ENCODE measurements around the gene RIBC2. TPM values are rescaled to one million over a fixed set of nuclear protein-coding genes. Genes with fewer than 3 reads are reported as not detected.
A peak's percentile ranks its signal among the peaks of the same experiment; 100 is the strongest.

The RIBC2 gene
- total and polyA plus RNA-seq, 3 experiments from 2014 or later: 0.47 to 10.4 (median 9.6) TPM

DNA sequence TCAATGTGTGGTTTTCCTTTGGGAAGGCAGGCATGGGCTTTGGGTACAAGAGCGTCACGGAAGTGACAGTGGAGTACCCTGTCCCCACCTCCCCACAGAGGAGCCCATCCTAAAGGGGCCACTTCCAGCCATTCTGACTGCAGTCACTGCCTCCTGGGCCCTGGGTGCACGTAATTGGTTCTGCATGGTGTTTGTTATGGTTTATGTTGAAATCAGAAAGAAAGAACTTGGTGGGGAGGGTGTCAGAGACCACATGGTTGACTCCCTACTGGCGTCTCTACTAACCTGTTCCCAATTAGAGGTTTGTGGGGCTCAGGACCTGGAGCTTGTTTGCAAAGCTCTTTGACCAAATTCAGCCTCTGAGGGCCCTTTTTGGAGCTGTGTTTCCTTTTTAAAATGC, 40.8 kb downstream of the RIBC2 start:
- ChIA-PET CTCF (no interaction called here), POLR2A (no interaction called here)
- Histone ChIP-seq H3K4me1 (ENCODE audit: insufficient read depth, low read length) (no peaks in the 10 kb centered on the region), H3K9me3 (ENCODE audit: low read length) (no peaks in the 10 kb centered on the region), H3K36me3 (ENCODE audit: insufficient read depth, low read length) (no peaks in the 10 kb centered on the region), H3K4me3 (ENCODE audit: low read length) (no peak overlapping the region), H3K27ac (ENCODE audit: low read depth, low read length) (no peak overlapping the region), H3K27me3 (ENCODE audit: insufficient read depth, low read length, poor library complexity, severe bottlenecking) (no peaks in the 10 kb centered on the region)
- Mint-ChIP-seq H3K4me1 (no peaks in the 10 kb centered on the region), H3K9me3 (no peaks in the 10 kb centered on the region), H3K27me3 (peaks cover 21 to 30% of the 10 kb centered on the region in 2 donors), H3K36me3 (no peaks in the 10 kb centered on the region), H3K4me3 (no peak overlapping the region), H3K27ac (no peak overlapping the region)
- DNase-seq: no peak

- Mint-ChIP-seq H3K4me3 (no peak overlapping the region), H3K27ac (no peak overlapping the region), H3K4me1 (no peaks in the 10 kb centered on the region), H3K36me3 (no peaks in the 10 kb centered on the region), H3K9me3 (no peaks in the 10 kb centered on the region), H3K27me3 (peaks cover 21 to 30% of the 10 kb centered on the region in 2 donors)
- ChIA-PET CTCF (no interaction called here), POLR2A (no interaction called here)
- no peak for DNase-seq
- H3K9me3 ChIP-seq (ENCODE audit: low read length): no peaks in the 10 kb centered on the region
- no peaks in the 10 kb centered on the region for H3K27me3 ChIP-seq (ENCODE audit: insufficient read depth, low read length, poor library complexity, severe bottlenecking)
- H3K27ac ChIP-seq (ENCODE audit: low read depth, low read length): no peak overlapping the region
- H3K4me1 ChIP-seq (ENCODE audit: insufficient read depth, low read length): no peaks in the 10 kb centered on the region
- H3K4me3 ChIP-seq (ENCODE audit: low read length): no peak overlapping the region
- H3K36me3 ChIP-seq (ENCODE audit: insufficient read depth, low read length): no peaks in the 10 kb centered on the region
These were observed 41.7 kb downstream of the RIBC2 start for GRCh38 chr22:45455212-45455611.

DNA sequence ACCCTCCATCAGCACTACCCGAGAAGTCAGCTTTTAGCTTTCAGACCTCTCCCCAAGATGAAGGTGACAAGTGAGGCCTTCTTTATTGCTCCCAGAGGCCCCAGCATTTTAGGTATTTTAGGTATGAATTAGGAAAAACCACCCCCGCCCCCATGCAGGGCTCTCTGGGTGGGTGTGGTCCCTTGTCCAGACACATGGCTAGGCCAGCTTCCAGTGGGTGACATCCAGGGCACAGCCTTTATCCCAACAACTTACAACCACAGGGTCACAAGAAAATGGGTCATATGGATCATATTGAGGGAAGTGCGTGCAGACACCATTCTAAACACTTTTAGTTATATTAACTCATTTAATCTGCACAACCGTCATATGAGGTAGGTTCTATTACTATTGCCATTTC, 42.1 kb downstream of the RIBC2 start:
- Mint-ChIP-seq H3K4me1 (no peaks in the 10 kb centered on the region), H3K36me3 (no peaks in the 10 kb centered on the region), H3K27me3 (peaks cover 21 to 28% of the 10 kb centered on the region in 2 donors), H3K4me3 (no peak overlapping the region), H3K9me3 (no peaks in the 10 kb centered on the region), H3K27ac (no peak overlapping the region)
- Histone ChIP-seq H3K27me3 (ENCODE audit: insufficient read depth, low read length, poor library complexity, severe bottlenecking) (no peaks in the 10 kb centered on the region), H3K4me3 (ENCODE audit: low read length) (no peak overlapping the region), H3K36me3 (ENCODE audit: insufficient read depth, low read length) (no peaks in the 10 kb centered on the region), H3K27ac (ENCODE audit: low read depth, low read length) (no peak overlapping the region), H3K9me3 (ENCODE audit: low read length) (no peaks in the 10 kb centered on the region), H3K4me1 (ENCODE audit: insufficient read depth, low read length) (no peaks in the 10 kb centered on the region)
- CTCF ChIA-PET: no interaction called here
- no peak for DNase-seq
- POLR2A ChIA-PET: no interaction called here

DNA sequence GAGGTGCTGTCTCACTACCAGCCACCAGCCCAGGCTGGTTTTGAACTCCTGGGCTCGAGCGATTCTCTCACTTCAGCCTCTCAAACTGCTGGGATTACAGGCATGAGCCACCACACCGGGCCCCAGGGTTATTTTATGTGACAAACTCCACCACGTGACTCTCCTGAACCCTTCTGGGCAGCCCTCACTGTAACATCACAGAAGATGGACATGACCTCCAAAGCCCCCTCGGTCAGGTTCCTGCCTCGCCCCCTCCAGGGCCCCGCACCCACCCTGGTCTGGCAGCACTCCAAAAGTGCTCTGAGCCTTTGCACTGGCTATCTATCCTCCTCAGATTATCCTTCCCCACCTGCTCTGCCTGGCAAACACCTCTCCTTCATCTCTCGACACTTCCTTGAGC, 43.3 kb downstream of the RIBC2 start:
- H3K4me1 Mint-ChIP-seq: no peaks in the 10 kb centered on the region
- POLR2A ChIA-PET: no interaction called here
- Histone ChIP-seq H3K9me3 (ENCODE audit: low read length) (no peaks in the 10 kb centered on the region), H3K27ac (ENCODE audit: low read depth, low read length) (no peak overlapping the region), H3K4me1 (ENCODE audit: insufficient read depth, low read length) (no peaks in the 10 kb centered on the region), H3K4me3 (ENCODE audit: low read length) (no peak overlapping the region), H3K36me3 (ENCODE audit: insufficient read depth, low read length) (no peaks in the 10 kb centered on the region), H3K27me3 (ENCODE audit: insufficient read depth, low read length, poor library complexity, severe bottlenecking) (no peaks in the 10 kb centered on the region)
- H3K4me3 Mint-ChIP-seq: no peak overlapping the region
- no peaks in the 10 kb centered on the region for H3K36me3 Mint-ChIP-seq
- H3K27ac Mint-ChIP-seq: peak overlapping the region in 1 of 8 donors; percentile 39
- H3K9me3 Mint-ChIP-seq: no peaks in the 10 kb centered on the region
- H3K27me3 Mint-ChIP-seq: peaks cover 18 to 19% of the 10 kb centered on the region in 2 donors
- DNase-seq: no peak
- CTCF ChIA-PET: no interaction called here

GRCh38 chr22:45458532-45458931, 45.0 kb downstream of the RIBC2 start:
- Histone ChIP-seq H3K27me3 (ENCODE audit: insufficient read depth, low read length, poor library complexity, severe bottlenecking) (no peaks in the 10 kb centered on the region), H3K4me1 (ENCODE audit: insufficient read depth, low read length) (no peaks in the 10 kb centered on the region), H3K36me3 (ENCODE audit: insufficient read depth, low read length) (no peaks in the 10 kb centered on the region), H3K4me3 (ENCODE audit: low read length) (no peak overlapping the region), H3K9me3 (ENCODE audit: low read length) (no peaks in the 10 kb centered on the region), H3K27ac (ENCODE audit: low read depth, low read length) (no peak overlapping the region)
- Mint-ChIP-seq H3K4me3 (no peak overlapping the region), H3K9me3 (no peaks in the 10 kb centered on the region), H3K4me1 (no peaks in the 10 kb centered on the region), H3K27ac (no peak overlapping the region), H3K27me3 (peaks cover 8 to 9% of the 10 kb centered on the region in 2 donors), H3K36me3 (no peaks in the 10 kb centered on the region)
- CTCF ChIA-PET: no interaction called here
- DNase-seq: no peak
- POLR2A ChIA-PET: no interaction called here

- no peak overlapping the region for H3K27ac Mint-ChIP-seq
- peaks cover 0 to under 1% (median 0%) of the 10 kb centered on the region in 5 donors for H3K9me3 Mint-ChIP-seq
- H3K27me3 Mint-ChIP-seq: peaks cover 9 to 12% of the 10 kb centered on the region in 2 donors
- no peaks in the 10 kb centered on the region for H3K36me3 Mint-ChIP-seq
- H3K4me1 ChIP-seq (ENCODE audit: insufficient read depth, low read length): no peaks in the 10 kb centered on the region
- no peaks in the 10 kb centered on the region for H3K4me1 Mint-ChIP-seq
- CTCF ChIA-PET: no interaction called here
- no peak for DNase-seq
- POLR2A ChIA-PET: no interaction called here
- H3K36me3 ChIP-seq (ENCODE audit: insufficient read depth, low read length): no peaks in the 10 kb centered on the region
- H3K27ac ChIP-seq (ENCODE audit: low read depth, low read length): no peak overlapping the region
- H3K27me3 ChIP-seq (ENCODE audit: insufficient read depth, low read length, poor library complexity, severe bottlenecking): no peaks in the 10 kb centered on the region
- H3K4me3 Mint-ChIP-seq: no peak overlapping the region
- no peaks in the 10 kb centered on the region for H3K9me3 ChIP-seq (ENCODE audit: low read length)
- no peak overlapping the region for H3K4me3 ChIP-seq (ENCODE audit: low read length)
These were observed 45.7 kb downstream of the RIBC2 start for GRCh38 chr22:45459235-45459634.

- no peaks in the 10 kb centered on the region for H3K36me3 ChIP-seq (ENCODE audit: insufficient read depth, low read length)
- Mint-ChIP-seq H3K4me3 (no peak overlapping the region), H3K27me3 (peaks cover 9 to 19% of the 10 kb centered on the region in 2 donors), H3K36me3 (no peaks in the 10 kb centered on the region), H3K27ac (no peak overlapping the region), H3K9me3 (peaks cover 0 to 5% (median 0%) of the 10 kb centered on the region in 5 donors), H3K4me1 (no peaks in the 10 kb centered on the region)
- H3K27ac ChIP-seq (ENCODE audit: low read depth, low read length): no peak overlapping the region
- no peak for DNase-seq
- ChIA-PET POLR2A (no interaction called here), CTCF (no interaction called here)
- H3K4me1 ChIP-seq (ENCODE audit: insufficient read depth, low read length): no peaks in the 10 kb centered on the region
- no peaks in the 10 kb centered on the region for H3K9me3 ChIP-seq (ENCODE audit: low read length)
- no peak overlapping the region for H3K4me3 ChIP-seq (ENCODE audit: low read length)
- no peaks in the 10 kb centered on the region for H3K27me3 ChIP-seq (ENCODE audit: insufficient read depth, low read length, poor library complexity, severe bottlenecking)
These were observed 47.0 kb downstream of the RIBC2 start for GRCh38 chr22:45460288-45461109.

DNA sequence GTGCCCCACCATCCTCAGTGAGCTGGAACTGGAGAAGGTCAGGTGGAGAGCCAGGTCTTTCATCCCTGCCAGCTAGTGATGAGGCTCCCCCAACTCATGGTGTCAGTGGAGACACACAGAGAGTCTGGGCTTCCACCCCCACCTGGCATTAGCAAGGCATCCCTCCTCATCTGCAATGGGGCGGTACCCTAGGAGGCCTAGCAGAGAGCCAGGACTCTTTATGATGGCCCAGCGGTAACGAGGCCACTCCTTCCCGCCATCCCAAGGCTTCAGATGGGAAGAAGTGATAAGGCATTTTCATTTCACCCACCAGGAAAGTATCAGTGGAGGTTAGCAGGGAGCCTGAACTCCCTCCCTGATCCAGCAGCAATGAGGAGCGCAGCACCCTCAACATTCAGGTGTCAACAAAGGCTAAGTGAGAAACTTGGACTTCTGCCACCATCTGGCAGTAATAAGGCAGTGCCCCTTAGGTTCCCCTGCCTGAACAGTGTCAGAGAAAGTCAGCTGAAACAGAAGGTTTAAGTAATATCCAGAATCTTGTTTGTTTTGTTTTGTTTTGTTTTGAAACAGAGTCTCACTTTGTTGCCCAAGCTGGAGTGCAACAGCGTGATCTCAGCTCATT, 48.7 kb downstream of the RIBC2 start:
- H3K4me3 Mint-ChIP-seq: no peak overlapping the region
- H3K27ac ChIP-seq (ENCODE audit: low read depth, low read length): no peak overlapping the region
- peaks cover 3 to 8% (median 5%) of the 10 kb centered on the region in 5 donors for H3K9me3 Mint-ChIP-seq
- no peaks in the 10 kb centered on the region for H3K36me3 Mint-ChIP-seq
- H3K9me3 ChIP-seq (ENCODE audit: low read length): no peaks in the 10 kb centered on the region
- H3K4me1 ChIP-seq (ENCODE audit: insufficient read depth, low read length): no peaks in the 10 kb centered on the region
- H3K36me3 ChIP-seq (ENCODE audit: insufficient read depth, low read length): no peaks in the 10 kb centered on the region
- ChIA-PET CTCF (no interaction called here), POLR2A (interaction anchor here (0.6 kb wide), 1 partner anchor 816 kb away, joined by 3 read pairs; no protein-coding TSS in a partner anchor)
- no peaks in the 10 kb centered on the region for H3K4me1 Mint-ChIP-seq
- H3K4me3 ChIP-seq (ENCODE audit: low read length): no peak overlapping the region
- H3K27me3 ChIP-seq (ENCODE audit: insufficient read depth, low read length, poor library complexity, severe bottlenecking): no peaks in the 10 kb centered on the region
- H3K27me3 Mint-ChIP-seq: peaks cover 3 to 15% of the 10 kb centered on the region in 2 donors
- H3K27ac Mint-ChIP-seq: no peak overlapping the region
- DNase-seq: no peak
